Keratinocyte (primary cell): ENCODE data around the gene CDC23. TPM values are rescaled to one million over a fixed set of nuclear protein-coding genes. Genes with fewer than 3 reads are reported as not detected.

Source experiments
- DNase-seq: peaks from one replicate; pipeline ENCODE4 v3.0.0-alpha.2; 2011; ENCODE audit warnings: low read depth, missing footprints, low spot score
- FAIRE-seq: peaks from 2 replicates; lab custom pipeline; 2011; peaks lifted over from hg19 to GRCh38; lab: Jason Lieb, UNC
- H2AFZ ChIP-seq: 2 replicates; pipeline ENCODE4 v1.6.0; 2012; ENCODE audit warnings: low read length, control low read depth, inconsistent platforms; ENCODE audit not compliant: control insufficient read depth
- H3K27ac ChIP-seq: 2 replicates; pipeline ENCODE4 v1.5.1; 2011; ENCODE audit warnings: low read length; ENCODE audit not compliant: control insufficient read depth, insufficient read depth
- H3K27me3 ChIP-seq: 3 replicates; pipeline ENCODE4 v1.6.0; 2011; ENCODE audit warnings: low read length; ENCODE audit not compliant: control insufficient read depth, insufficient read depth; ENCODE audit errors: extremely low read depth
- H3K36me3 ChIP-seq, 2 experiments: 2 replicates in 1 of 2; 3 replicates in 1 of 2; pipeline ENCODE4 v1.5.1; 2011; ENCODE audit warnings: low read length in 2 of 2, mild to moderate bottlenecking in 1 of 2; ENCODE audit not compliant: control insufficient read depth in 2 of 2, insufficient read depth in 2 of 2; ENCODE audit errors: extremely low read depth in 1 of 2
- H3K4me1 ChIP-seq: 3 replicates; pipeline ENCODE4 v1.5.1; 2011; ENCODE audit warnings: low read length; ENCODE audit not compliant: control insufficient read depth, insufficient read depth; ENCODE audit errors: extremely low read depth
- H3K4me2 ChIP-seq: 3 replicates; pipeline ENCODE4 v1.6.0; 2011; ENCODE audit warnings: low read depth, low read length; ENCODE audit not compliant: control insufficient read depth, insufficient read depth; ENCODE audit errors: extremely low read depth
- H3K4me3 ChIP-seq, 3 experiments: fragments of 200-600 bp in 1 of 3; sonication (generic) in 1 of 3; 2 replicates in 2 of 3; 3 replicates in 1 of 3; pipeline ENCODE4 v1.5.1; 2011 to 2016; ENCODE audit warnings: low read length in 3 of 3, mild to moderate bottlenecking in 3 of 3, control low read depth in 2 of 3, inconsistent platforms in 1 of 3, low read depth in 1 of 3, mixed read lengths in 1 of 3, mixed run types in 1 of 3, moderate library complexity in 1 of 3; ENCODE audit not compliant: control insufficient read depth in 2 of 3, insufficient read depth in 2 of 3; ENCODE audit errors: extremely low read depth in 1 of 3
- H3K79me2 ChIP-seq: 2 replicates; pipeline ENCODE4 v1.6.0; 2012; ENCODE audit warnings: low read length; ENCODE audit not compliant: control insufficient read depth, insufficient read depth
- H3K9ac ChIP-seq: 3 replicates; pipeline ENCODE4 v1.6.0; 2011; ENCODE audit warnings: low read length; ENCODE audit not compliant: control insufficient read depth, insufficient read depth; ENCODE audit errors: extremely low read depth
- H3K9me1 ChIP-seq: 3 replicates; pipeline ENCODE4 v1.6.0; 2011; ENCODE audit warnings: low read length; ENCODE audit not compliant: control insufficient read depth, insufficient read depth; ENCODE audit errors: extremely low read depth
- H3K9me3 ChIP-seq: 2 replicates; pipeline ENCODE4 v1.5.1; 2012; ENCODE audit warnings: low read depth, low read length; ENCODE audit not compliant: control insufficient read depth
- H4K20me1 ChIP-seq: 3 replicates; pipeline ENCODE4 v1.6.0; 2011; ENCODE audit warnings: low read length; ENCODE audit not compliant: control insufficient read depth, insufficient read depth; ENCODE audit errors: extremely low read depth
- CTCF ChIP-seq, 3 experiments: IDR thresholded peaks in 1 of 3; conservative IDR thresholded peaks in 1 of 3; optimal IDR thresholded peaks in 1 of 3; 2 replicates in 2 of 3; 3 replicates in 1 of 3; pipeline versions ENCODE3 to v1.5.1; 2011; ENCODE audit warnings: low read length in 3 of 3, mild to moderate bottlenecking in 3 of 3, moderate library complexity in 2 of 3, control low read depth in 1 of 3, inconsistent platforms in 1 of 3; ENCODE audit not compliant: insufficient read depth in 2 of 3; ENCODE audit errors: extremely low read depth in 1 of 3
- dilution Hi-C: fragments of 300-500 bp; cut with MboI; formaldehyde crosslinking; loops from one replicate; pipeline ENCODE4 v1.7.0; 2020; ENCODE audit warnings: low sequenced_read_pairs; ENCODE audit not compliant: extremely low pct_ligation_motif_present
- polyA plus RNA-seq, 5 experiments: library from polyadenylated mRNA; depleted of rRNA in 3 of 5; stranded (reverse) in 3 of 5; stranded (forward) in 1 of 5; unstranded in 1 of 5; fragments of >200 nt; gene quantifications; 1 replicate in 1 of 5; 2 replicates in 3 of 5; 3 replicates in 1 of 5; pipeline versions ENCODE4 v1.2.1 to v1.2.3, GENCODE V29; 2011 to 2012; ENCODE audit warnings: missing spikeins in 2 of 5, low read depth in 1 of 5, low replicate concordance in 1 of 5

The CDC23 gene
- polyA plus RNA-seq, 1 donor (not counting 4 experiments of a cell fraction or from before 2014, with no cell fraction given): 40.2 TPM

DNA sequence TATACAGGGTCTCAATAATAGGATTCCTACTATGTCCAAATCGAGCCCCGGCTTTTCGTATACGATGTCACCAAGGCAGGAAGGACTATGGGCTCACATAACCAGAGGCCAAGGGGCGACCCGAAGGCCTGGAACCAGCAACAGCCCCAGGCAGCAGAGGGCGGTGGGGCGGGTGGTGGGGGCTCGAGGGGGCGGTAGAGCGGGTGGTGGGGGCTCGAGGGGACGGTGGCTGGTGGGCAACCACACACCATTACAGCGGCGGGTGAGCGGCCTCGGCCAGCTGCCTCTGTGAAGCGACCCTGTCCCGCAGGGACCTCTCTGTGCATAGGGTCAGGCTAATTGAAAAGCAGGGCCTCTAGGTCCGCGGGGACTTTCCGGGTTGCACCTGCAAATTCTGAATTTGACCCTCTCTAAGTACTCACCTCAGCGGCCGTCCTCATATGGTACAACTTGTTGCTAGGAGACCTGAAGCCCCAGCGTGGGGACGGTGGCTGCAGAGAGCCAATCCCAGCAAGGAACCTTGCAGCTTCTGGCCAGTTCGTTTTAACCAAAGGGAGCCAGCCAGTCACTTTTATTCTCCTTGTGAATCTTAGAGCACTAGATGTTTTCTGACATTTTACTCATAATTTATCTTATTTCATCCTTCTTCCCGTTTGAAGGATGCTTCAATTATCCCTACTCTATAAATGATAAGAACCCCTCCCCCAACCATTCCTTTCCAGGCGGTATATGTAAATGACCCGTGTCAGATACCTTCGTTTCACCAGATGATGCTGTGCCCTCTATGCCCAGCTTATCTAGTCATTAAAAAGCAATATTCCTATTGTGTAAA is 74.0 kb downstream of the CDC23 start, which contains the start of gene NME5:
NME5 (minus strand) TSS at position 480 of the 832 bp plus-strand sequence. CDS start 648 bp downstream, outside the sequence.
- FAIRE-seq: peak; percentile 20
- Histone ChIP-seq H3K4me2 (no peak within 1 kb of the TSS), H3K4me3 (no peak within 1 kb of the TSS), H3K9ac (no peak within 1 kb of the TSS), H3K4me1 (peaks cover 11% of the 10 kb centered on the region), H3K27ac (no peak within 1 kb of the TSS), H3K9me3 (no peaks in the 10 kb centered on the region), H3K9me1 (no peaks in the 10 kb centered on the region), H3K27me3 (no peaks in the 10 kb centered on the region), H3K36me3 (no peaks in the 10 kb centered on the region), H2AFZ (no peak within 1 kb of the TSS), H4K20me1 (no peaks in the 10 kb centered on the region), H3K79me2 (no peaks in the 10 kb centered on the region)
- no peak for DNase-seq
- no peak for TF ChIP-seq CTCF (optimal IDR thresholded peaks at IDR 0.05 in 1 of 3, IDR thresholded peaks at IDR 0.05 in 1 of 3, conservative IDR thresholded peaks at IDR 0.05 in 1 of 3; ENCODE audit: extremely low read depth in 1 of 3, insufficient read depth in 2 of 3, low read length in 3 of 3)
- dilution Hi-C loops: no loop called here

Other genes with a start within 250 kb of the CDC23 start
- gene FAM13B, start 180.2 kb downstream of the CDC23 start, polyA plus RNA-seq: 7.4 to 12.9 TPM (median 9.1 TPM) in 3 replicates
- gene WNT8A, start 129.3 kb downstream of the CDC23 start, polyA plus RNA-seq: not detected in 3 replicates
- 0.05 to 0.14 TPM (median 0.13 TPM) in 3 replicates for gene NME5, start 73.9 kb downstream of the CDC23 start, polyA plus RNA-seq
- 24.4 to 36.4 TPM (median 27.4 TPM) in 3 replicates for gene BRD8, start 34.7 kb downstream of the CDC23 start, polyA plus RNA-seq
- 2.3 to 18.5 TPM (median 17.1 TPM) in 3 replicates for gene KIF20A, start 34.2 kb downstream of the CDC23 start, polyA plus RNA-seq
- not detected in 3 replicates for gene GFRA3, start 61.3 kb upstream of the CDC23 start, polyA plus RNA-seq
- gene CDC25C, start 118.5 kb upstream of the CDC23 start, polyA plus RNA-seq: 1.4 to 4.7 TPM (median 3.1 TPM) in 3 replicates
- 24.6 to 31.5 TPM (median 25.5 TPM) in 3 replicates for gene FAM53C, start 124.9 kb upstream of the CDC23 start, polyA plus RNA-seq
- gene KDM3B, start 139.4 kb upstream of the CDC23 start, polyA plus RNA-seq: 17.2 to 29.1 TPM (median 28.8 TPM) in 3 replicates
- 0.19 to 0.41 TPM (median 0.35 TPM) in 3 replicates for gene REEP2, start 225.7 kb upstream of the CDC23 start, polyA plus RNA-seq